Stimulated activated CD8-positive, alpha-beta memory T cell treated with anti-CD3 and anti-CD28 coated beads, Interleukin-15, amount 100 ng/mL, for 48 hours (primary cell): ENCODE data around the gene FAM89A.
A peak's percentile ranks its signal among the peaks of the same experiment; 100 is the strongest.
"Not testable (repeated sequence)": the region's sequence is repeated elsewhere in the genome, so short reads cannot be mapped to it uniquely, and the experiment has no call there.

Experiments
- DNase-seq, 2 donors: peaks; one replicate each; pipeline ENCODE4 v3.0.0-alpha.2; 2020; ENCODE audit warnings: low read depth in 2 of 2

FAM89A gene

GRCh38 chr1:231057410-231057809 lies 17.4 kb upstream of the FAM89A start:
- DNase-seq: no peak

- no peak for DNase-seq
These were observed 15.2 kb upstream of the FAM89A start for GRCh38 chr1:231055271-231055670.

DNA sequence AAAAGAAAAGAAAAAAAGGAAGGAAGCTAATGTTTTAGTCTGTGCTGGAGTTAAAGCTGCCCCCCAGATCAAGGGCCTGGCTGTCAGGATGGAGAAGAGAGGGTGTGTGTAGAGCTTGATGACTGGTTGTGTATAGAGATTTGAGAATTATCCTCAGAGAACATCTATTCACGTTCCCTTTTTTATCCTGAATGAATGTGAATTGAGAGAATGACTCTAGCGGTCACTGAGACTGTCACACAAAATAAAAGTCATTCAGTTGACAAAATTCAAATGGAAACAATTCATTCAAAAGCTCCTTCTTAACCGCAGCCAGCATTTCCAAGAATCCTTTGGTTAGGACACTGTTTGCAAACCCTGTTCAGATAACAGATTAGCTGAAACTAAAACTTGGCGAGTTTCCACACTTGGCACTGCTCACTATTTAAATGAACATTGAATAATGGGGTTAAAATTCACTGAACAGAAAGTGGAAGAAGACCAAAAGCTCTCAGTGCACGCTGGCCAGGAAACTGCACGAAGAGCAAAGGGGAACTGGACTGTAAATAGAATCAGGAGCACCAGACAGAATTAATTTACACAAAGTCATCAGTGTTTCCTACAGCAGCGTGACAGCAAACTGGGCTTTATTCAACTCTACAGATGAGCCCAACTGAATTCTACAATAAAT lies 13.6 kb upstream of the FAM89A start:
- DNase-seq: peak in 1 of 2 donors; percentile 19

DNA sequence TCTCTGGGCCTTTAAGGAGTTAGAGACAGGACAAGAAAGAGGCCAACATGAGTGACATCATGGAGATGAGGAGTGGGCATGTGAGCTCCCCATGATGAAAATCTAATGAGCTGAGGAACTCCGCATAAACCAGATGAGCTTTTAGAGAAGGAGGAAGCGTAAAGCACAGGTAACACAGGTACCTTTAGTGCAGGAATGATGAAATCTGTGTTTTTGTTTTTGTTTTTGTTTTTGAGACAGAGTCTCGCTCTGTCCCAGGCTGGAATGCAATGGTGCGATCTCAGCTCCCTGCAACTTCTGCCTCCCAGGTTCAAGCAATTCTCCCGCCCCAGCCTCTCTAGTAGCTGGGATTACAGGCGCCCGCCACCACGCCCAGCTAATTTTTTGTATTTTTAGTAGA lies 12.7 kb upstream of the FAM89A start:
- no peak for DNase-seq

- DNase-seq: not testable (repeated sequence)
These were observed 10.9 kb upstream of the FAM89A start for GRCh38 chr1:231050932-231051331.

DNA sequence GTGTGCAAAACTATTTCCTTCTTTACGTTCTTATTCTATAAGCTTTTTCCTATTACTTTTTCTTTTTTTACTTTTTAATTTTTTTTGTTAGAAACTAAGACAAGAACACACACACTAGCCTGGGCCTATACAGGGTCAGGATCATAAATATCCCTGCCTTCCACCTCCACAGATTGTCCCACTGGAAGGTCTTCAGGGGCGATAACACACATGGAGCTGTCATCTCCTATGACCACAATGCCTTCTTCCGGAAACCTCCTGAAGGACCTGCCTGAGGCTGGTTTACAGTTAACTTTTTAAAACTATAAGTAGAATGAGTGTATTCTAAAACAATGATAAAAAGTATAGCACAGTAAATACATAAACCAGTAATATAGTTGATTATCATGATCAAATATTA lies 10.3 kb upstream of the FAM89A start:
- no peak for DNase-seq

DNA sequence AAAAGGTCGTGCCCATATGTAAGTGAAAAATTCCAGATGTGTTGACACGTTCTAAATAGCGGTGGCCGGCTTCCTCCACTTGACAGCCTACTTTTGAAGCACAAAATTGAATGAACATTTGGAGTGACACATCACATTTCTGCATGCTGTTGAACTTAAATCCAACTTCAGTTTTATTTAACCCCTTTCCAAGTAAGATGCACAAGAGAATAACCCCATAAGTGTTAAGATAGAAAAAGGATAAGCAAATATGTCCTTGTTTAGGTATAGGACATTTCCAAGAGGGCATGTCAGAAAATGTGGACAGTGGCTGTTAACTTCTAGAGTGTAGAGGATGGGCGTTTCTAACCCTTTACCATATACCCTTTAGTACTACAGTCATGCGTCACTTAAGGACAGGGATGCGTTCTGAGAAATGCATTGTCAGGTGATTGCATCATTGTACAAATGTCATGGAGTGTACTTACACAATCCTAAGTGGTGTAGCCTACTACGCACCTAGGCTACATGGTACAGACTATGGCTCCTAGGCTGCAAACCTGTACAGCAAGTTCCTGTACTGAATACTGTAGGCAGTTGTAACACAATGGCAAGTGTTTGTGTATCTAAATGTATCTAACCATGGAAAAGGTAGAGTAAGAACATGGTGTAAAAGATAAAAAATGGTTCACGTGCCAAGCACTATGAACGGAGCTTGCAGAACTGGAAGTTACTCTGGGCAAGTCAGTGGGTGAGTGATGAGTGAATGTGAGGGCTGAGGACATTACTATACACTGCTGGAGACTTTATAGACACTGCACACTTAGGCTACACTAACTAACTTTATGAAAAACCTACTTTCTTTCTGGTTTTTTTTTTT lies 9.3 kb upstream of the FAM89A start:
- DNase-seq: no peak

DNA sequence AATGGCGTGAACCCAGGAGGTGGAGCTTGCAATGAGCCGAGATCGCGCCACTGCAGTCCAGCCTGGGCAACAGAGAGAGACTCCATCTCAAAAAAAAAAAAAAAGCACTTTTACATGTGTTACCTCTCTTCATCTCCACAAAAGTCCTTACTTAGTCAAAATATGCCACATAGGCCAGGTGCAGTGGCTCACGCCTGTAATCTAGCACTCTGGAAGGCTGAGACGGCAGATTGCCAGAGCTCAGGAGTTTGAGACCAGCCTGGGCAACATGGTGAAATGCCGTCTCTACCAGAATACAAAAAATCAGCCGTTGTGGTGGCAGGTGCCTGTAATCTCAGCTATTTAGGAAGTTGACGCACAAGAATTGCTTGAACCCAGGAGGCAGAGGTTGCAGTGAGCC lies 8.4 kb upstream of the FAM89A start:
- not testable (repeated sequence) for DNase-seq

GRCh38 chr1:231047529-231047928 lies 7.5 kb upstream of the FAM89A start:
- DNase-seq: not testable (repeated sequence)

- no peak for DNase-seq
These were observed 6.8 kb upstream of the FAM89A start for GRCh38 chr1:231046730-231047395.

- not testable (repeated sequence) for DNase-seq
These were observed 6.1 kb upstream of the FAM89A start for GRCh38 chr1:231045921-231046729.

DNA sequence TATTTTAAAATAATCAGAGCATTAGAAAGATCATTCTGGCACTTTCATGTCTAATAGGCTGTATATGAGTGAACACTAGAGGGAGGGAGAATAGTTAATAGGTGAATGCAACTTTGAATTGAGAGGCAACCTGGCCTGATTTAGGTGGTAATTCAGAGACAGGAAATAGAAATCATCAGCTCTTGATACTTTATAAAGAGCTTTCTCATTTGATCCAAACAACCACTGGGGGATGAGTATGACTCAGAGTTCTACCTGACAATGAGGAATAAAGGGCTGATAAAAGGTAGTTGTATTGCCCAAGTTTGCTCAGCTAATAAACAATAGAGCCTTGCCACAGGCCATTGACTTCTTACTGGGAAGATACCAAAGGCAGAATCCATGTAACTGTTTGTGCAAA lies 5.2 kb upstream of the FAM89A start:
- DNase-seq: no peak

DNA sequence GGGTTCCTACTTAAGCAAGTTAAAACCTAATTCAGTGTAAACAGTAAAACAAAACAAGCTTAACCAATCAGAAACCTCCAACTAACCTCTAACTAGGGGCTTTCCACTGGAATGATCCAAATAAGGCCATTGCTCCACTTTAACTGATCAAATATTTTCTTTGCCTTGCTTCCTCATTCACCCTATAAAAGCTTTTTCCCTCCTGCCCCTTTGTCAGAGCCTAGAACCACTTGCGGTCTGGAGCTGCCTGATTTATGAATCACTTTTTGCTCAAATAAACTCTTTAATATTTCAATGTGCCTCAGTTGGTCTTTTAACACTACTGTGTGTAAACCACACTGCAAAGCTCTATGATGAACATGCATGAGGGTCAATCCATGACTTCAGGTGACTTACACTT lies 4.5 kb upstream of the FAM89A start:
- DNase-seq: no peak

- no peak for DNase-seq
These were observed 1.7 kb upstream of the FAM89A start for GRCh38 chr1:231041719-231042261.

- DNase-seq: no peak
These were observed 1.0 kb upstream of the FAM89A start for GRCh38 chr1:231040800-231041718.

DNA sequence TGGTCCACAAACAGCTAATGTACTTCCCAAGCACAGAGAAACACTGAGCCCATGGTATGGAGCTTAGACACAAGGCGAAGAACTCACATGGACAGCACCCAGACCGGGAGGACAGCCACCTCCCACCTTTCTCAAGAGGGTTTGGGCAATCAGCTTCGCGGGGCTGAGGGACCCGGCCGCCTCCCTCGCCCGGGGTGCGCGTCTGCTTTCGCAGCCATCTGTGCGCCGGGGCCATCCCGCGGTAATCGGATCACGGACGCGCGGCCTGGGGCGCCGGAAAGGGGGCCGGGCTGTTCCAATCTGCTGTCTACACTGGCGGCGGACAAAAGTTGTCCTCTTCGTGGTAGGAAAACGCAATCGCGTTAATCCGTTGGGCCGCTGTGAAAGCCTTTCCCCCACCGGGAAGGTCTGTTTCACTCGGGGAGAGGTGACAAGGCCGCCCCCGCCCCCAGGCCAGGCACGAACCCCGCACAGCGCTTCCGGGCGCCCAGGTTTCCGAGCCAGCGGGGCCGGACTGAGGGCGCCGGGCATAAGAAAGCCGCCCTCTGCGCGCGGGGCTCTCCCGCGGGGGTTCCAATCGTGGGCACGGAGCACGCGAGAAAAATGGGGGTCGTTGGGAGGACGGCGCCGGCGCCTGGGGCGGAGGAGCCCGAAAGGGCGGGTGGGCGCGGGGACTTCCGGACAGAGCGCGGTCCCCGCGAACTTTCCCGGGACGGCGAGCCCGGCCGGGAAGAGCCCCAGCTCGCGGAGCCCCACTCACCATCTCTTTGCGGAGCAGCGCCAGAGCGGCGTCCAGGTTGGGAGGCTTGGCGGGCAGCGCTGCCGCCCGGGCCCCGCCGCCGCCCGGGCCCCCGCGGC lies 664 bp downstream of the FAM89A start:
- DNase-seq: peak; percentile 12 to 24

DNA sequence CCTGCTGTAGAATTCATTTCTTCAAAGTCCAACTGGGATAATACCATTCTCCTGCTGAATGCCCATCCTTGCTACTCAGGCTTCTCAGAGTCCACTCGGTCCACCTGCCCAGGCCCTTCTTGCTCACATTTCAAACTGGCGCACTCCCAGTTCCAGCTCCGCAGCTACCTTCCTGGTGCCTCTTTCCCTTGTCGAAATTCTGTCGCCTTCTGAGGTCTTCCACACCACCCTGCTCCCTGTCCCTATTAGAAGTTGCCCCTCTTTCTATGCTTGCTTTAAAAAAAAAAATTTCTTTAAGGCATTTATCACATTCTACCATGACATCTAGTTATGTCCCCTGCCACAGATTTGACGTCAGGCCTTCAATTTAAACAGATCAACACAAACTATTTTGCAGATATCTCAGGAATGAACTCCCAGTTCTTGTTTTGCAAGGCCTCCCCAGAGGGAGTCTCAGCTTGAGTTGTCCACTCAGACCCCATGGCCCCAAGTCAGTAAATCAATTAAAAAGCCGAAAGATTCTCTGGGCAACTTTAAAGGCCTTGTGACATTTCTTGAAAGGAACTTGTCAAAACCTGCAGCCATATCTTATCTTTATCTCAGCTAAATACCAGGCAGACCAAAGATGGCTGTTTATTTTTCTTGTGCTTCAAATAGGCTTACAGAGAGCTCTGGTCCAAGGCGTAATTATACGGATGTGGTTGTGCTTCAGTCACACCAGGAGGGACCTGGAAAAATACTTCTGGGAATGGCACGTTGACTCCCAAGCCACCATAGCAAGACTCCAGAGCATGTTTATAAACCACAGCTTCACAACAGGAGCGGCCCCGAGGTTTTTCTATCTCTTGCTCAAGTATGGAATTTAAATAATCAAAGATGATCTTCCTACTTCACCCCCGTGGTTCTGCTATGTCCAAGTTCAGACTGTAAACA lies 2.2 kb downstream of the FAM89A start:
- DNase-seq: no peak

- no peak for DNase-seq
These were observed 3.6 kb downstream of the FAM89A start for GRCh38 chr1:231036416-231036815.
